ENCODE results near the gene EEIG1.

EEIG1 gene

DNA sequence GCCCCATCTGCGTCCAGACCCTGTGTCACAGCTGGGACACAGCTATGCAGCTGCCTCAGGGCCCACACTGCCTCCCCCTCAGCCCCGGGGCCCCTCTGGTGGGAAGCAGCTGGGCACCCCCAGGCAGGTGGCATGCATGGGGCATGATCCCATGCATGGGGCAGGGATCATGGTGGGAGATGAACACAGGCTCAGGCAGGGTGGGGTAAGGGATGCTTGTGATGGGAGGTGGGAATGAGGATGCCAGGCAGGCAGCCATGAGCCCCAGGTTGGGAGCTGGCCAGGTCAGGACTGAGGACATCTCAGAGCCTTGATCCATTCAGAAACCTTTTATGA is 19.7 kb downstream of the EEIG1 start:
- no peak overlapping the region for H3K4me3 ChIP-seq (ENCODE audit: low read depth, low read length)

- no peak overlapping the region for H3K4me3 ChIP-seq (ENCODE audit: low read depth, low read length)
These were observed 20.2 kb downstream of the EEIG1 start for GRCh38 chr9:127960410-127961154.

DNA sequence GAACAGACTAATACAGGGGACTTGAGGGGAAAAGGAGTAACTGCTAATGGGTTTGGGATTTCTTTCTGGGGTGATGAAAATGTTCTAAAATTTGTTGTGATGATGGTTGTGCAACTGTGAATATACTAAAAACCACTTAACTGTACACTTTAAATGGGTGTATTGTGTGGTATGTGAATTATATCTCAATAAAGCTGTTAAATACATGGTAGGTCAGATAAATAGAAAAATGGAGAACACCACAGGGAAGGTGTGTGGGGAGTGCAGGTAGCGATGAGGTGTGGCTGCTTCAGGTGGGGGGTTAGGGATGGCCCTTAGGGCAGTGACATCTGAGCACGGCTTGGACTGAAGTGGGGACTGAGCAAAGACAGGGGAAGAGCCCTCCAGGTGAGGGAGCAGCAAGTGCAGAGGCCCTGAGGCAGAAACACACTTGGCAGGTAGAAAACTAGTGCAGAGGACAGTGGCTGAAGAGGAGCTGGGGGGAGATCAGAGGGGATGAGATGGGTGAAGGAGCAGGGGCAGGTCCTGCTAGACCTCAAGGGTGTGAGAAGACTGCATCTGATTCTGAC is 20.9 kb downstream of the EEIG1 start:
- no peak overlapping the region for H3K4me3 ChIP-seq (ENCODE audit: low read depth, low read length)

DNA sequence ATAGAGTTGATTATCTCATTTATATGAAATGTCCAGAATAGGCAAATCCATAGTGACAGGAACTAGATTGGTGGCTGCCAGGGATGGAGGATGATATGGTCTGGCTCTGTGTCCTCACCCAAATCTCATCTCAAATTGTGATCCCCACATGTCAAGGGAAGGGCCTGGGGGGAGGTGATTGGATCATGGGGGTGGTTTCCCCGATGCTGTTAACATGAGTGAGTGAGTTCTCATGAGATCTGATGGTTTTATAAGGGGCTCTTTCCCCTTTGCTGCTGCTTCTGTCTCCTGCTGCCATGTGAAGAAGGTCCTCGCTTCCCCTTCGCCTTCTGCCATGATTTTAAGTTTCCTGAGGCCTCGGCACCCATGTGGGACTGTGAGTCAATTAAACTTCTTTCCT is 21.4 kb downstream of the EEIG1 start:
- H3K4me3 ChIP-seq (ENCODE audit: low read depth, low read length): no peak overlapping the region

DNA sequence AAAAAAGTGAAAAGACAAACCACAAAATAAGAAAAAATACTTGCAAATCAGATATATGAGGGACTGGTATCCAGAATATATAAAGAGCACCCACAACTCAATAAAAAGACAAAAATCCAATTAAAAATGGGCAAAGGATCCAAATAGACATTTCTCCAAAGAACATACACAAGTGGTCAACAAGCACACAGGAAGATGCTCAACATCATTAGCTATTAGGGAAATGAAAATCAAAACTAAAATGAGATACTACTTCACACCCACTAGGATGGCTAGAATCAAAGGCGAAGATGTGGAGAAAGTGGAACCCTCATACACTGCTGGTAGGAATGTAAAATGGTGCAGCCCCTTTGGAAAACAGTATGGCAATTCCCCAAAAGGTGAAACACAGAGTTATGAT is 22.1 kb downstream of the EEIG1 start:
- H3K4me3 ChIP-seq (ENCODE audit: low read depth, low read length): no peak overlapping the region

- H3K4me3 ChIP-seq (ENCODE audit: low read depth, low read length): no peak overlapping the region
These were observed 25.3 kb downstream of the EEIG1 start for GRCh38 chr9:127955294-127956015.

- H3K4me3 ChIP-seq (ENCODE audit: low read depth, low read length): no peak overlapping the region
These were observed 25.9 kb downstream of the EEIG1 start for GRCh38 chr9:127954831-127955293.

DNA sequence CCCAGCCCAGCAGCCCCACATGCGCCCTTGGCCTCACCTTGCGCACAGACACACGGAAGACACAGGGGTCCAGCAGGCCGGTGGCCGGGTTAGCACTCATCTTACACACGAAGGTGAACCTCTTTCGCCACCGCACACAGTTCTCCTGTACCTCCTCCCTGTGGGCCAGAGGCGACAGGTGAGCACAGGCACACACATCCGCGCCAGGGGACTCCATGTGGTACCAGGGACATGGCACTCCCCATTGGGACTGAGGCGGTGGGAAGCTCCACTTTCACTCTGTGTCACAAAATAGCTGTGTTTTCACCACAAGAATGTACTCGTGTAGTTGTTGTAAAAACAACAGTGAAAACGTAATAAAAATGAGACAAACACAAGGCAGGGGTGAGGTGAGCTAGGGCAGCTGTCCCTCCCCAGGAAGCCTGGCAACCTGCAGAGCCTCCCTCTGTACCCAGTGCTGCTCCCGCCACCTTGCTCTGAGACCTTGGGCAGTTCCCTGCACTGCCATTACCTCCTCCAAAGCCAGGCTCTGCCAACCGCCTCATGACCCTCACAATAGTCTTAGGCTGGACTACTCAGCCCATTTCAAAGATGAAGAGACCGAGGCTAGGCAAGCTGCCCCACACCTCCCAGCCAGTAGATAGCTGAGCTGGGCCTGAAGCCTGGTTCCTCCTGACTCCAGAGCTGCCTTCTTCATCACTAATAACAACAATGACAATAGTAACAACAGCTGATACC is 26.9 kb downstream of the EEIG1 start:
- no peak overlapping the region for H3K4me3 ChIP-seq (ENCODE audit: low read depth, low read length)

GRCh38 chr9:127953154-127953553 is 27.6 kb downstream of the EEIG1 start:
- H3K4me3 ChIP-seq (ENCODE audit: low read depth, low read length): no peak overlapping the region

GRCh38 chr9:127950513-127951289 is 30.1 kb downstream of the EEIG1 start:
- H3K4me3 ChIP-seq (ENCODE audit: low read depth, low read length): no peak overlapping the region

- H3K4me3 ChIP-seq (ENCODE audit: low read depth, low read length): no peak overlapping the region
These were observed 30.8 kb downstream of the EEIG1 start for GRCh38 chr9:127949827-127950512.

DNA sequence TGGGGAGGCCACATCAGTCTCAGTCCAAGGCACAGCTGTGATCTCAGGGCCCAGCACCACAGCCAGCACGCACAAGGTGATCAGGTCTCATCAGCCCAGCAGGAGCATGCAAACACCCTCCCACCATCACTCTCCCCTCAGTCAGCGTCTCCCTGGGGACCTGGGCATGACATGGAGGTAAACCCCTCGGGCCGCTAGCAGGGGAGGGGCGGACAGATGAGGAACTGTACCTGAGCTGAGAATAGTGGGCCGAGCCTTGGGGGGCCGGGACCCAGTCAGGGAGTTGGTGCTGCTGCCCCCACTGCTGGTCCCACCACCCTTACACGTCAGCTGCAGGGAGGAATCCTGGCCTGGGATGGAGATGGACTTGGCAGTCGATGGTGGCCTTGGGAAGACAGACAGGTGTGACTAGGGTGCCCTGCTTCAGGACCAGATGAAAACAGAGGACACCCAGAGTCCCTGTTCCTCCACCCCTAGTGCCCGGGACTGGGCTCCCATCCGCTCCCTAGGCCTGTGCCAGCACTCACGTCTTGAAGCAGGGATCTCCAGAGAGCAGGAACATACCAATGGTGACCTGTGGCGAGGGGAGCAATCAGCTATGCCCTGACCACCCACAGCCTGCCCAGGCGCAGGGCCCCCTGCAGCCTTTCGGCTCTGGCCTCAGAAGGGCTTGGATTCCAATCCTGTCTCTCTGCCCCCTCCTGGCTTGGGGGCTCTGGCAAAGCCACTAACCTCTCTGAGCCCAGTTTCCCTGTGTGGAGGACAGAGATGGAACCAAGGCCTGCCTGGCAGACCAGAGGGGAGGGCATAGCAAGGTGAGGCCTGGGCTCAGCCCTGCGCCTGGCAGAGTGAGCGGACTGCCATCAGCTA is 32.7 kb downstream of the EEIG1 start:
- no peak overlapping the region for H3K4me3 ChIP-seq (ENCODE audit: low read depth, low read length)

- no peak overlapping the region for H3K4me3 ChIP-seq (ENCODE audit: low read depth, low read length)
These were observed 34.1 kb downstream of the EEIG1 start for GRCh38 chr9:127946728-127947127.

- no peak overlapping the region for H3K4me3 ChIP-seq (ENCODE audit: low read depth, low read length)
These were observed 34.8 kb downstream of the EEIG1 start for GRCh38 chr9:127945942-127946341.

DNA sequence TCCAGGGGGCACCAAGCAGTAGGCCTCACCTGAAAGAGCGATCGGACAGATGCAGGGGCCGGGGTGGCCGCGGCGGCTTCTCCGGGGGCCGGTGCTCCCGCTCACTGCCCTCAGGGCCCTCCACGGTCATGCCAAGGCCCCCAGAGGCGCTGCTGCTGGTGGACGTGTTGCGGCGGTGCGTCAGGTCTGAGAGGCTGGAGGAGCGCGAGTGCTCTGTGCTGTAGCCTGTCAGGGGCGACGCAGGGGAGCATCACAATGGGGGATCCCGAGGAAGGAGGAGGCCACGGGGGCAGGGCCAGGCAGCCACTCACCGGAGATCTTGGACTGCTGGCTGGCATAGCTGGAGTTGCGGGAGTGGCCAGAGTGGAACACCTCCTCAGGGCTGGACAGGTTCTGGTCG is 35.5 kb downstream of the EEIG1 start:
- H3K4me3 ChIP-seq (ENCODE audit: low read depth, low read length): no peak overlapping the region

DNA sequence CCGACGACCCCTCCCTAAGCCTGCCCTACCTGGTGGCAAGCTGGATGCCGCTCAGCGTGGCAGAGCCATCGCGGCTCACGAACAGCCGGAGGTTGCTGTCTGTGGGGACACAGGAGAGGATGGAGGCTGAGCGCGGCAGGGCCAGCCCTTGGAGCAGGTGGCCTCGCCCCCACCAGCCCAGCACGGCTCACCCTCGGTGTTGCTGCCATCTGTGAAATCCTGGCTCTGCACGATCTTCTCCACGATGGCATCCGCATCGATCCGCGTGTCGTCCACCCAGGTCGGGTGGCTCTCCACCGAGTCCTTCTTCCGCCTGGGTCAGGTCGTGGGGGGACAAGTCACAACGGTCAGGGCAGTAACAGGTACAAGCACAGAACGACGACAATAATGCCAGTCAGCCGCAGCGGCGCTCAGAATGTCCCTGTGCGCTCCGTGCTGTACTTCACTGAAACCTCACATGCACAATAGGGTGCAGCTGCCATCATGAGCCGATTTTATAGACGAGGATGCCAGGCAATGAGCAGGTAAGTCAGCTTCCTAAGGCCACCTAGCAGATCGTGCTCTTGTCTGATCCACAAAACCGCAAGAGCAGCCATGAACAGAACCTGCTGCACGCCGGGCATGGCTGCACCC is 36.1 kb downstream of the EEIG1 start:
- no peak overlapping the region for H3K4me3 ChIP-seq (ENCODE audit: low read depth, low read length)

GRCh38 chr9:127943731-127944144 is 37.1 kb downstream of the EEIG1 start:
- no peak overlapping the region for H3K4me3 ChIP-seq (ENCODE audit: low read depth, low read length)

- no peak overlapping the region for H3K4me3 ChIP-seq (ENCODE audit: low read depth, low read length)
These were observed 37.7 kb downstream of the EEIG1 start for GRCh38 chr9:127943011-127943662.

Data from iPS-11a (cell line).